Stimulated activated CD8-positive, alpha-beta memory T cell treated with anti-CD3 and anti-CD28 coated beads, Interleukin-15, amount 100 ng/mL, for 24 hours (primary cell): ENCODE results near the gene BIK.
A peak's percentile ranks its signal among the peaks of the same experiment; 100 is the strongest.
"Not testable (repeated sequence)": the region's sequence is repeated elsewhere in the genome, so short reads cannot be mapped to it uniquely, and the experiment has no call there.

Experiments
- DNase-seq: peaks from one replicate; pipeline ENCODE4 v3.0.0-alpha.2; 2020; ENCODE audit warnings: low read depth

The BIK gene

GRCh38 chr22:43136255-43136654 is 25.7 kb downstream of the BIK start:
- DNase-seq: no peak

DNA sequence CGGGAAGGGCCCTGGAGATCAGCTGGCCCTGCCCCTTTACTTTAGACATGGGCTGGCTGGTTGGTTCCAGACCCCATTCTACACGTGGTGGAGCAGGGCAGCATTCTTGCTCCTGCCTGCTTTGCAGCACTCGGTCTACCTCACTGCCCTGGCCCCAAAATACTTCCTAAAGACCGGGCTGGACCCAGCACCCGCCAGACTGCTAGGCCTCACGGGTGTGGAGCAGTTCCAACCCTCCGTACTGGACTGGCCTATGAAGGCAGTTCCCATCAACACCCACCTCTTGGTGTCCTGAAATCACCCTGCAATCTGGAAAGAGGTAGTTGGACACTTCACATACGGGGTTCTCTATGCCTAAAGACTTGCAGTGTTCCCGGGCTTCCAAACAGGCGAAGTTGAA is 26.3 kb downstream of the BIK start:
- DNase-seq: no peak

- DNase-seq: peak; percentile 81
Measured at GRCh38 chr22:43142880-43143562, 32.5 kb downstream of the BIK start, which contains the start of gene MCAT. TSS of gene MCAT (minus strand) at chr22:43143398. CDS start at chr22:43143348, 50 bp downstream.

DNA sequence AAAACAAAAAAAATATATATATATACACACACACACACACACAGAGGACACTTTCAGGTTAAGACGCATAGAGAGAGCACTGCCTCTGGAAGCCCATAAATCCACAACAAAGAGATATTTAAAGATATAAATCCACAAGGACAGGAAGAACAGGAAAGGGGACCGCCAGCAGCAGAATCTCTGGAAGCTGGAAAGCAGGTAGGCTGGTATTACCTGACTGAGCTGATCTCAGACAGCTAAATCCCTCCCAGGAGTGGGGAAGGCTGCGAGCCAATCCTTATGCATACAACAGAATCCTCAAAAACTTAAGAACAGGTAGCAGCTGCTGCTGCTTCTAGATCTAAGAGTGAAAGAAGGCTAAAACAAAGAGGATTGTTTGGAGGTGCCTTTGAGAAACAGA is 34.4 kb downstream of the BIK start:
- no peak for DNase-seq

DNA sequence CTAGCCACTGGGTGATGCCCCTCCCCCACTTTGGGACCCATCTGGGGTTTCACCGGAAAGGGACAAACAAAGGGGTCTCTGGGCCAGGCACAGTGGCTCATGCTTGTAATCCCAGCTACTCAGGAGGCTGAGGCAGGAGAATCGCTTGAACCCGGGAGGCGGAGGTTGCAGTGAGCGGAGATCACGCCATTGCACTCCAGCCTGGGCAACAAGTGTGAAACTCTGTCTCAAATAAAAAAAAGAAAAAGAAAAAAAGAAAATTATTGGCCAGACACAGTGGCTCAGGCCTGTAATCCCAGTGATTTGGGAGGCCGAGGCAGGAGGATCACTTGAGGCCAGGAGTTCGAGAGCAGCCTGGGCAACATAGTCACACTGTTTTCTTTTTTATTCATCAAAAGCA is 34.8 kb downstream of the BIK start:
- not testable (repeated sequence) for DNase-seq

- DNase-seq: not testable (repeated sequence)
Measured at GRCh38 chr22:43146332-43146731, 35.8 kb downstream of the BIK start.

DNA sequence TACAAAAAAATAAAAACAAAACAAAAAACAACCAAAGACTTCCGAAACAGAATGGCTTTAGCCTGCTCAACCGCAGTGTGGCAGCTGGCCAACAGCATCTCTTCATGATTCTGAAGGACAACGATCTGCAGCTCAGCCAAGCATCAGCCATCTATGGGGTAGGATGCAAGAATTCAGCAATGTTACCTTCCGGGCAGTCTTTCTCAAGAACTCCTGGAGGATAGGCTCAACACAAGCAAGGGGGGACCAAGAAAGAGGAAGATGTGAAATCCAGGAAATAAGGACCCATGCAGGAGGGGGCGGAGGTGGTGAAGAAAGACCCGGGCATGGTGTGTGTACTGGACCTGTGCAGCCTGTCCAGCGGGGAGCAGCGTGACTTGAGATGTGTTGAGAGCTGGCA is 37.3 kb downstream of the BIK start:
- DNase-seq: no peak

DNA sequence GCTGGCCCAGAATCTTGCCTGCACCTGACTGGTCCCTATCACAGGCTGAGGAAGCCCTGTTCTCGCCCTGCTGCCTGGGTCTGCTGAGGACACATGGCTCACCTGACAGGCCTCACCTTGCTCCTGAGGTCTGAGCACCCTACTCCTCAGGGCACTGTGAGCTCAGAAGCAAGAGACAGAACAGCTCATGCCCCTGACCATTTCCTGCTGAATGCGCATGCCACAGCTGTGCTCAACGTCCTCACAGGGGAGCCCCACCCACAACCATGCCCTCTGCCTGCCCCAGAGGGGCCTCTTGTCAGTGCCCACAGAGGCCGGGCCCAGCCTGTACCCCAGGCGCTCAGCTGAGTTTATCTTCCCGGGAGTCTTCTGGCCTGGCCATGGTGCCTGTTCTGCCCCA is 38.0 kb downstream of the BIK start:
- DNase-seq: no peak

GRCh38 chr22:43150731-43151206 is 40.2 kb downstream of the BIK start:
- no peak for DNase-seq

- peak; percentile 42 for DNase-seq
Measured at GRCh38 chr22:43151251-43152002, 40.9 kb downstream of the BIK start, which contains the start of gene TSPO. TSS of gene TSPO (plus strand) at chr22:43151559. CDS start at chr22:43159239, 7,680 bp downstream.

DNA sequence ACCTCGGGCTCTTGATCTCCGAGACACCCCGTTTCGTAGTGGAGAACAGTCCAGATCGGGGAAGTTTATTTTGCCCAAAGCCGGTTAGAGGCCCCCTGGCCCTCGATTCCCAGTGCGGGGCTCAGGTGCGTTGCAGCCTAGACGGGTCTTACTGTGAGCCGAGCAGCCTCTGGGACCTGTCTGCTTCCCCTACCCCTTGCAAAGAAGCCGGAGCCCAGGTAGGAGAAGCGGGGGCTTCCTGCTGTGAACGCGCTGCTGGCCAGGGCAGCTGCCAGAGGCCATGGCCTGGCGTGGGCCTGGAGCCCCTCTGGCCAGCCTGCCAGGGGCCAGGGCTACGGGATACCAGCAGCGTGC is 41.4 kb downstream of the BIK start:
- no peak for DNase-seq

DNA sequence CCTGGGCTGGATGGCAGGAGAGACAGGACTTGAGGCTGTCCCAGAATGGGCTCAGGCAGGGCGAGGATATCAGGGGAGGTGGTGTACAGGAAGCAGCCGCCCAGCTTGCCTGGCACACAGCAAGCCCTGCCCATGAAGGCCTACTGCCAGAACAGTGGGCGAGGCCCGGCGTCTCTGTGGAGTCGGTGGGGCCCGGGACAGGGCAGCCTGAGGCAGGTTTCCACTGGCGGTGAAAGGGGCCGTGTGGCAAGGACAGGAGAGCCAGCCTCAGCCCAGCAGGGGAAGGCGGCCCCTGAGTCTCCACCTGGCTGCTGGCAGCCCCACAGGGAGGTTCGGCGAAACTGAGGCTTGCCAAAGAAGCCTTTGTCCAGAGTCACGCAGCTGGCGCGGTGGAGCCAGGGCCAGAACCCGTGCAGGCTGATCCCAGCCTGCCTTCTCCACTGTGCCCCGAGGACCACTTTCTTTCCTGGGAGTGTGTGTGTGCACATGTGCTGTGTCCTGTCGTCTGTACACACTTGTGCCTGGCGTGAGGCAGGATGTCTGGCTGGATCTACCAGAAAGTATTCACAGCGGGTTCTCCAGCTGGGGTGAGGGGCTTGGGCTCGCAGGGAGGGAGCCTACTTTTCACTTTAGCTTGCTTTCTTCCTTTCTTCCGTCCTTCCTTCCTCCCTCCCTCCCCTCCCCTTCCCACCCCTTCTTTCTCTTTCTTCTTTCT is 42.0 kb downstream of the BIK start:
- no peak for DNase-seq

DNA sequence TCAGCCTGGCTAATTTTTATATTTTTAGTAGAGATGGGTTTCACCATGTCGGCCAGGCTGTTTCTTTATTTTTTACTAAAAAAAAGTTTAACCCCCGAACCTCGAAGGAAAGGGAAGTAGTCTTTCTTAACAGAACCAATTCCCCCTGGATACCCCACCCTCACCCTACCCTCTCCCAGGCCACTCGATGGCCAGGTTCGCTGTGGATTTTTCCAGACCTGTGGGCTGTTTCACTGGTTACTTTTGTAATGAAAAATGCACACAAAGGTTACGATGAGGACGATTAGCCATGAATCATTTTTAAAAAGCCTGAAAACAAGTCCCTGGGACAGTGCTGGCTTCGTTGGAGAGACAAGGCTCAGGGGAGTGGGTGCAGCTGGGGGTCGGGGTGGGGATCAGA is 43.3 kb downstream of the BIK start:
- DNase-seq: no peak

- no peak for DNase-seq
Measured at GRCh38 chr22:43154887-43155536, 44.5 kb downstream of the BIK start.

DNA sequence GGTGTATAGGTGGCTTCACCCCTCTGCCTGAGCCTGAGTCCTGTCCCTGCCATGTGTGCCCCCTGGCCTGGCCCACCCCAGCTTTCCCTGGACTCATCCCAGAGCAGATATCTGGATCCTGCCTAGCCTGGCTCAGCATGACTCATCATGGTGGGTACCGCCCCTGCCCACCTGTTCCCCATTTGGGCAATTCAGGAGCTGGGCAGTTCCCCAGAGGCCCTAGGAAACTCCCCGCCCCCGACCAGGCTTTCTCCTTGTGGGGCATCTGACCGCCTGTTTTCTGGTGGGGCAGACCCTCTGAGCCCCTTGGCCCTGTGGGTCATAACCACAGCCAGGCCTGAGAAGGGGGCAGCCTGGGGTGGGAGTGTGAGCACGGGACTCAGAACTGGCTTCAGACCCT is 45.2 kb downstream of the BIK start:
- DNase-seq: no peak

DNA sequence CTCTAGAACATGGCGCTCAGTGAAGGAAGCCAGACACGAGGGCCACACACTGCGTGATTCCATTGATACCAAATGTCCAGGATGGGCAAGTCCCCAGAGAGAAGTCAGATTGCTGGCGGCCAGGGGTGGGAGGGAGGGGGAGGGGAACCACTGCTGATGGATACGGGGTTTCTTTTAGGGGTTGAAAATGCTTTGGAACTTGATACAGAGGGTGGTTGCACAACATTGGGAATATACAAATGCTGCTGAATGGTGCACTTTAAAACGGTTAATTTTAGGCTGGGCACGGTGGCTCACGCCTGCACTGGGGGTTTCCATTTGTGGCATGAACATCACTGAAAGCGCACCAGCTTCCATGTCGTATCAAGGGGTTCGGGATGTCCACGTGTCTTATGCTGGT is 45.9 kb downstream of the BIK start:
- no peak for DNase-seq

DNA sequence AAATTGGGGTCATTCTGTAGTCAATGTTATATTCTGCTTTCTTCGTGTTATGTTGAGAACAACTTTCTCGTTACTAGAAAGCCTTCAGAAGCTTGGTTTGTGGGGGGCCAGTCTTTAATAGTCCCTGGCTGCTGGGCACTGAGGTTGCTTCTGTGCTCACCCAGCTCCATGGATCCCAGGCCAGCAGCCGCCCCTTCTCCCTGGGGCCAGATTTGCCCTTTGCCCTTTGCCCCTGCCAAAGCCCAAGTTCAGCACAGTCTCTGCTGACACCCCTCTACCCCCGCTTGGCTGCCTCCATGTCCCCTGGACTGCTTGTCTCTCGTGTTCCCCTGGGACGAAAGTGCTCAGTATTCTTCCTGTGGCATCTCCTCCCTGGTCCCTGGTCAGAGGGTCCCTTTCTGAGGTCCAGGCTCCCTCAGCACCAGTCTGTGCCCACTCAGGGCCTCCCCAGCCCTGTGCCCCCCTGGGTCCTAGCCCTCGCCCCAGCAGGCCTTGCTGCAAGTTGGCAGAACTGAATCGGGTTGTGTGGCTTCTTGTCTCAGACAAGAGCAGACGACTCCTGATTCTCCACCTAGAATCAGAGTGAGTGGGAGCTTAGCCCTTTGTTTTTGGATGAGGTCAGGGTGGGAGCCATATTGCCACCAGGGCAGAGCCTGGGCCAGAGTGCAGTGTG is 47.5 kb downstream of the BIK start:
- no peak for DNase-seq

- DNase-seq: no peak
Measured at GRCh38 chr22:43158778-43159483, 48.4 kb downstream of the BIK start.

DNA sequence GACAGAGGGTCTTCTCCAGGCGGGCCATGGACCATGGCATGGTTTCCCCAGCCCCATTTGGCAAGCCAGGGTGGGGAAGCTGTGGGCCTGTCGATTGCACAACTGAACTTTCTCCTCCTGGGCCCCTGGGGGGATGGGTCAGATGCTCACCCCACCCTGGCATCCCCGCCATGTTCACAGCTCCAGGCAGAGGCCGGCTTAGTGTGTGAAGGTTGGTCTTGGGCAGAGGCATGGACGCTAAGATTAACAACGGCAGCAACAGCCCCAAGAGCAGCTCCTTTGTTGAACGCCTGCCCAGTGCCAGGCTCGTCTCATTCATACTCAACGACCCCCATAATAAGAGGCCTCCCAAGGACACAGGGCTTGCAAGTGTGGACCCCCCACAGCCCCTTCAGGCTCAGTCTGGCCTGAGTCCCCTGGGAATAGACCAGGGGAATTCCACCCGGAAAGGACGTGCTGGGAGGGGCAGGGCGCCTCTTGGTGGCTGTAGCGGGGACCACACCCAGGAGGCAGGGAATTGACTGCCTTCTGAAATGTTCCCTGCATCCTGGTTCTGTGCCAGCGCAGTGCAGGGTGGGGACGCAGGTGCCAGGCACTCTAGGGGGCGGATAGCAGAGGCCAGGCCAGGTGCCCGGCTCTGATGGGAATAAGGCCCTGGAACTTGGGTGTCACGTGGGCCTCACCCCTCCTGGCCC is 49.1 kb downstream of the BIK start:
- no peak for DNase-seq

- no peak for DNase-seq
Measured at GRCh38 chr22:43160497-43161126, 50.1 kb downstream of the BIK start.
